DMS114 treated with DMSO at 0.1 percent for 48 hours (cell line): ENCODE measurements around the gene GALNT13.

ENCODE experiments used
- DNase-seq: peaks from one replicate; lab custom pipeline; 2025; ENCODE audit not compliant: unreplicated experiment; lab: John Stamatoyannopoulos, UW

GALNT13 gene

GRCh38 chr2:154120706-154121105 lies 249.0 kb downstream of the GALNT13 start:
- DNase-seq: no peak

- DNase-seq: no peak
Observed at GRCh38 chr2:154125891-154126290, 254.2 kb downstream of the GALNT13 start.

GRCh38 chr2:154130821-154131220 lies 259.1 kb downstream of the GALNT13 start:
- DNase-seq: no peak

GRCh38 chr2:154132827-154133226 lies 261.1 kb downstream of the GALNT13 start:
- DNase-seq: no peak

- DNase-seq: no peak
Observed at GRCh38 chr2:154133823-154134222, 262.1 kb downstream of the GALNT13 start.

- DNase-seq: no peak
Observed at GRCh38 chr2:154140249-154141025, 268.7 kb downstream of the GALNT13 start.

- DNase-seq: no peak
Observed at GRCh38 chr2:154142480-154142879, 270.8 kb downstream of the GALNT13 start.

- DNase-seq: no peak
Observed at GRCh38 chr2:154143105-154143504, 271.4 kb downstream of the GALNT13 start.

GRCh38 chr2:154158101-154158500 lies 286.4 kb downstream of the GALNT13 start:
- DNase-seq: no peak

- no peak for DNase-seq
Observed at GRCh38 chr2:154161286-154161685, 289.6 kb downstream of the GALNT13 start.

GRCh38 chr2:154170400-154170799 lies 298.7 kb downstream of the GALNT13 start:
- DNase-seq: no peak

- DNase-seq: no peak
Observed at GRCh38 chr2:154173164-154173563, 301.4 kb downstream of the GALNT13 start.

- no peak for DNase-seq
Observed at GRCh38 chr2:154173919-154174318, 302.2 kb downstream of the GALNT13 start.

GRCh38 chr2:154182008-154182407 lies 310.3 kb downstream of the GALNT13 start:
- no peak for DNase-seq

- DNase-seq: no peak
Observed at GRCh38 chr2:154187948-154188347, 316.2 kb downstream of the GALNT13 start.

- no peak for DNase-seq
Observed at GRCh38 chr2:154189953-154190352, 318.2 kb downstream of the GALNT13 start.

- no peak for DNase-seq
Observed at GRCh38 chr2:154193246-154193645, 321.5 kb downstream of the GALNT13 start.

- DNase-seq: no peak
Observed at GRCh38 chr2:154194909-154195643, 323.4 kb downstream of the GALNT13 start.

- DNase-seq: no peak
Observed at GRCh38 chr2:154195644-154196195, 324.0 kb downstream of the GALNT13 start.

- DNase-seq: no peak
Observed at GRCh38 chr2:154198866-154199265, 327.1 kb downstream of the GALNT13 start.

- no peak for DNase-seq
Observed at GRCh38 chr2:154203206-154203605, 331.5 kb downstream of the GALNT13 start.

GRCh38 chr2:154203902-154204301 lies 332.2 kb downstream of the GALNT13 start:
- DNase-seq: no peak
